ENCODE data around the gene TWF1. TPM values are rescaled to one million over a fixed set of nuclear protein-coding genes. Genes with fewer than 3 reads are reported as not detected.
"Not testable (repeated sequence)": the region's sequence is repeated elsewhere in the genome, so short reads cannot be mapped to it uniquely, and the experiment has no call there.

TWF1 gene
- total RNA-seq, 1 experiment from 2014 or later = 140 TPM

GRCh38 chr12:43754015-43754414 is 52.1 kb downstream of the TWF1 start:
- Mint-ChIP-seq H3K4me3 (ENCODE audit: unreplicated experiment) (no peak overlapping the region), H3K4me1 (ENCODE audit: low read depth, unreplicated experiment) (peaks cover 26% of the 10 kb centered on the region), H3K27ac (ENCODE audit: unreplicated experiment) (no peak overlapping the region), H3K36me3 (ENCODE audit: insufficient read depth, unreplicated experiment) (peaks cover 30% of the 10 kb centered on the region), H3K27me3 (ENCODE audit: insufficient read depth, unreplicated experiment) (no peaks in the 10 kb centered on the region), H3K9me3 (ENCODE audit: unreplicated experiment) (no peaks in the 10 kb centered on the region)
- H3K4me3 ChIP-seq (ENCODE audit: low read depth, low read length) = no peak overlapping the region
- no TSS peak for BruUV-seq (replicated peaks)
- no peaks in the 10 kb centered on the region; the same call in 1 of the 2 replicates for H3K36me3 ChIP-seq (ENCODE audit: control insufficient read depth, insufficient read depth, low read length)
- H3K9me3 ChIP-seq = no peaks in the 10 kb centered on the region
- no peaks in the 10 kb centered on the region for H3K4me1 ChIP-seq
- H3K27me3 ChIP-seq (replicated peaks; ENCODE audit: control insufficient read depth, insufficient read depth, low read length) = no peaks in the 10 kb centered on the region
- ChIA-PET POLR2A (no interaction called here), CTCF (no interaction called here)
- intact Hi-C loops (cut with micrococcal nuclease; ENCODE audit: unreplicated experiment) = no loop called here
- DNase-seq = no peak
- TF ChIP-seq CTCF (IDR thresholded peaks at IDR 0.05; ENCODE audit: insufficient read depth in 1 of 2, low read depth in 1 of 2, low read length in 1 of 2, severe bottlenecking in 1 of 2, unreplicated experiment in 1 of 2) = no peak

- H3K27ac Mint-ChIP-seq (ENCODE audit: unreplicated experiment); H3K4me1 ChIP-seq; H3K4me3 Mint-ChIP-seq (ENCODE audit: unreplicated experiment); H3K9me3 ChIP-seq; CTCF ChIA-PET; intact Hi-C loops (cut with micrococcal nuclease; ENCODE audit: unreplicated experiment); BruUV-seq (replicated peaks); DNase-seq; H3K27me3 Mint-ChIP-seq (ENCODE audit: insufficient read depth, unreplicated experiment); H3K4me3 ChIP-seq (ENCODE audit: low read depth, low read length); H3K36me3 ChIP-seq (ENCODE audit: control insufficient read depth, insufficient read depth, low read length); POLR2A ChIA-PET; H3K27me3 ChIP-seq (replicated peaks; ENCODE audit: control insufficient read depth, insufficient read depth, low read length); H3K9me3 Mint-ChIP-seq (ENCODE audit: unreplicated experiment): not testable (repeated sequence)
- H3K4me1 Mint-ChIP-seq (ENCODE audit: low read depth, unreplicated experiment) = peaks cover 10% of the 10 kb centered on the region
- H3K36me3 Mint-ChIP-seq (ENCODE audit: insufficient read depth, unreplicated experiment) = peaks cover 32% of the 10 kb centered on the region
These were observed 54.8 kb downstream of the TWF1 start for GRCh38 chr12:43751360-43751759.

GRCh38 chr12:43750814-43751213 is 55.3 kb downstream of the TWF1 start:
- Histone ChIP-seq H3K27me3 (replicated peaks; ENCODE audit: control insufficient read depth, insufficient read depth, low read length) (no peaks in the 10 kb centered on the region), H3K36me3 (ENCODE audit: control insufficient read depth, insufficient read depth, low read length) (no peaks in the 10 kb centered on the region; the same call in 1 of the 2 replicates), H3K4me3 (ENCODE audit: low read depth, low read length) (no peak overlapping the region), H3K4me1 (no peaks in the 10 kb centered on the region), H3K9me3 (no peaks in the 10 kb centered on the region)
- Mint-ChIP-seq H3K4me3 (ENCODE audit: unreplicated experiment) (no peak overlapping the region), H3K36me3 (ENCODE audit: insufficient read depth, unreplicated experiment) (peaks cover 32% of the 10 kb centered on the region), H3K9me3 (ENCODE audit: unreplicated experiment) (no peaks in the 10 kb centered on the region), H3K27me3 (ENCODE audit: insufficient read depth, unreplicated experiment) (no peaks in the 10 kb centered on the region), H3K27ac (ENCODE audit: unreplicated experiment) (no peak overlapping the region), H3K4me1 (ENCODE audit: low read depth, unreplicated experiment) (peaks cover 8% of the 10 kb centered on the region)
- intact Hi-C loops (cut with micrococcal nuclease; ENCODE audit: unreplicated experiment) = no loop called here
- BruUV-seq (replicated peaks) = no TSS peak
- POLR2A ChIA-PET = no interaction called here
- CTCF ChIA-PET = no interaction called here
- DNase-seq = no peak
- no peak for TF ChIP-seq CTCF (IDR thresholded peaks at IDR 0.05; ENCODE audit: insufficient read depth in 1 of 2, low read depth in 1 of 2, low read length in 1 of 2, severe bottlenecking in 1 of 2, unreplicated experiment in 1 of 2)

- intact Hi-C loops (cut with micrococcal nuclease; ENCODE audit: unreplicated experiment) = no loop called here
- Histone ChIP-seq H3K36me3 (ENCODE audit: control insufficient read depth, insufficient read depth, low read length) (no peaks in the 10 kb centered on the region; the same call in 1 of the 2 replicates), H3K4me3 (ENCODE audit: low read depth, low read length) (no peak overlapping the region), H3K4me1 (no peaks in the 10 kb centered on the region), H3K27me3 (replicated peaks; ENCODE audit: control insufficient read depth, insufficient read depth, low read length) (no peaks in the 10 kb centered on the region), H3K9me3 (no peaks in the 10 kb centered on the region)
- Mint-ChIP-seq H3K27me3 (ENCODE audit: insufficient read depth, unreplicated experiment) (no peaks in the 10 kb centered on the region), H3K4me3 (ENCODE audit: unreplicated experiment) (no peak overlapping the region), H3K4me1 (ENCODE audit: low read depth, unreplicated experiment) (peaks cover 8% of the 10 kb centered on the region), H3K27ac (ENCODE audit: unreplicated experiment) (no peak overlapping the region), H3K9me3 (ENCODE audit: unreplicated experiment) (no peaks in the 10 kb centered on the region), H3K36me3 (ENCODE audit: insufficient read depth, unreplicated experiment) (peaks cover 27% of the 10 kb centered on the region)
- POLR2A ChIA-PET = no interaction called here
- no peak for DNase-seq
- CTCF ChIA-PET = no interaction called here
- BruUV-seq (replicated peaks) = no TSS peak
- TF ChIP-seq CTCF (IDR thresholded peaks at IDR 0.05; ENCODE audit: insufficient read depth in 1 of 2, low read depth in 1 of 2, low read length in 1 of 2, severe bottlenecking in 1 of 2, unreplicated experiment in 1 of 2) = no peak
These were observed 57.1 kb downstream of the TWF1 start for GRCh38 chr12:43749016-43749415.

Measured in Caco-2 (cell line).